Activated CD8-positive, alpha-beta memory T cell treated with anti-CD3 and anti-CD28 coated beads for 24 hours (primary cell): Measurements from ENCODE around the gene TAF1B.
A peak's percentile ranks its signal among the peaks of the same experiment; 100 is the strongest.

ENCODE experiments used
- DNase-seq: peaks from one replicate; pipeline ENCODE4 v3.0.0-alpha.2; 2020

Gene TAF1B

GRCh38 chr2:9968553-9969497 lies 125.6 kb downstream of the TAF1B start:
- DNase-seq, result no peak

GRCh38 chr2:9970200-9971044 lies 127.1 kb downstream of the TAF1B start:
- DNase-seq, result no peak

GRCh38 chr2:9971105-9971818 lies 128.0 kb downstream of the TAF1B start:
- DNase-seq, result no peak

- no peak for DNase-seq
Observed at GRCh38 chr2:9971890-9972289, 128.6 kb downstream of the TAF1B start.

GRCh38 chr2:9972621-9973479 lies 129.6 kb downstream of the TAF1B start:
- DNase-seq, result no peak

- no peak for DNase-seq
Observed at GRCh38 chr2:9973690-9974089, 130.4 kb downstream of the TAF1B start.

GRCh38 chr2:9974343-9974742 lies 131.1 kb downstream of the TAF1B start:
- no peak for DNase-seq

- no peak for DNase-seq
Observed at GRCh38 chr2:9975328-9975727, 132.1 kb downstream of the TAF1B start.

- DNase-seq, result peak; percentile 64
Observed at GRCh38 chr2:9975805-9976447, 132.7 kb downstream of the TAF1B start.

- no peak for DNase-seq
Observed at GRCh38 chr2:9979977-9980376, 136.7 kb downstream of the TAF1B start.

GRCh38 chr2:9980520-9980919 lies 137.2 kb downstream of the TAF1B start:
- no peak for DNase-seq

- no peak for DNase-seq
Observed at GRCh38 chr2:9981655-9982054, 138.4 kb downstream of the TAF1B start.

GRCh38 chr2:9982248-9982647 lies 139.0 kb downstream of the TAF1B start:
- DNase-seq, result no peak

- no peak for DNase-seq
Observed at GRCh38 chr2:9982891-9983290, 139.6 kb downstream of the TAF1B start.

- no peak for DNase-seq
Observed at GRCh38 chr2:9983401-9984216, 140.3 kb downstream of the TAF1B start.
